Mammary epithelial cell (primary cell): ENCODE measurements around the gene ADAMTS2.

Experiments used
- EZH2 ChIP-seq: IDR thresholded peaks from 2 replicates; pipeline ENCODE4 v1.6.1; 2012; ENCODE audit warnings: low read length, inconsistent platforms, borderline replicate concordance
- TF ChIP-seq, protein P1 (sequence below), 2 donors: IDR thresholded peaks in 1 of 2; conservative IDR thresholded peaks in 1 of 2; 2 replicates each; pipeline ENCODE4 v1.5.1; 2011 to 2012; ENCODE audit warnings: inconsistent platforms in 2 of 2, low read length in 2 of 2, mild to moderate bottlenecking in 2 of 2, control low read depth in 1 of 2, low read depth in 1 of 2; ENCODE audit not compliant: insufficient read depth in 1 of 2; ENCODE audit errors: extremely low read depth in 1 of 2

DNA sequence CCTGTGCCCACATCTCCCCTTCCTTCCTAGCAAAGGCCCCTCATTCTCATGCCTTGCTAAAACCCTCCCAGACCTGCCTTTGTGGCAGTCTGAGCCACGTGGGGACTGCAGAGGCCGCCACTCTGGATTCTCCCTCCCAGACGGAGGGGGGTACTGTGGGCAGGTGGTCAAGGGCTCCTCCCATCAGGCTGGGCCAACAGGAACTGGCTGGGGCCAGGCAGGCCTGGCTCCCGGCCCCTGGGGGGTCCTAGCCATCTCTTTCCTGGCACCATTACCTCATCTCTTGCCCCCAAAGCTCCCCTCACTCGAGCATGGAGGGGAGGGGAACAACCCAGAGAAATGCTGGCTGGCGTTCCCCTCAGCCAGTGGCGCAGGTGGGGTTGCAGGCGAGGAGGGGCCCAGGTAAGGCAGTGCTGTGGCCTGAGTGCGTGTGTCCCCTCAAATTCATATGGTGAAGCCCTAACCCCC lies 196.5 kb downstream of the ADAMTS2 start:
- TF ChIP-seq, protein P1, sequence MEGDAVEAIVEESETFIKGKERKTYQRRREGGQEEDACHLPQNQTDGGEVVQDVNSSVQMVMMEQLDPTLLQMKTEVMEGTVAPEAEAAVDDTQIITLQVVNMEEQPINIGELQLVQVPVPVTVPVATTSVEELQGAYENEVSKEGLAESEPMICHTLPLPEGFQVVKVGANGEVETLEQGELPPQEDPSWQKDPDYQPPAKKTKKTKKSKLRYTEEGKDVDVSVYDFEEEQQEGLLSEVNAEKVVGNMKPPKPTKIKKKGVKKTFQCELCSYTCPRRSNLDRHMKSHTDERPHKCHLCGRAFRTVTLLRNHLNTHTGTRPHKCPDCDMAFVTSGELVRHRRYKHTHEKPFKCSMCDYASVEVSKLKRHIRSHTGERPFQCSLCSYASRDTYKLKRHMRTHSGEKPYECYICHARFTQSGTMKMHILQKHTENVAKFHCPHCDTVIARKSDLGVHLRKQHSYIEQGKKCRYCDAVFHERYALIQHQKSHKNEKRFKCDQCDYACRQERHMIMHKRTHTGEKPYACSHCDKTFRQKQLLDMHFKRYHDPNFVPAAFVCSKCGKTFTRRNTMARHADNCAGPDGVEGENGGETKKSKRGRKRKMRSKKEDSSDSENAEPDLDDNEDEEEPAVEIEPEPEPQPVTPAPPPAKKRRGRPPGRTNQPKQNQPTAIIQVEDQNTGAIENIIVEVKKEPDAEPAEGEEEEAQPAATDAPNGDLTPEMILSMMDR (conservative IDR thresholded peaks at IDR 0.05 in 1 of 2, IDR thresholded peaks at IDR 0.05 in 1 of 2; ENCODE audit: extremely low read depth in 1 of 2, insufficient read depth in 1 of 2, low read depth in 1 of 2, low read length in 2 of 2): no peak
- no peak for TF ChIP-seq EZH2
